Parathyroid adenoma (tissue), 2 donors: ENCODE results near the gene SLC13A5.

ENCODE experiments used
- H2AFZ ChIP-seq: fragments of 300-600 bp; sonication (generic); one replicate; pipeline ENCODE4 v1.7.0; 2017; ENCODE audit warnings: antibody characterized with exemption, mild to moderate bottlenecking
- H3K27ac ChIP-seq: fragments of 300-600 bp; sonication (generic); one replicate; pipeline ENCODE4 v1.7.0; 2017
- H3K27me3 ChIP-seq: fragments of 300-600 bp; sonication (generic); one replicate; pipeline ENCODE4 v1.7.0; 2017; ENCODE audit warnings: low read length; ENCODE audit not compliant: control insufficient read depth, insufficient read depth
- H3K36me3 ChIP-seq: fragments of 300-600 bp; sonication (generic); one replicate; pipeline ENCODE4 v1.7.0; 2017; ENCODE audit warnings: low read length; ENCODE audit not compliant: control insufficient read depth, insufficient read depth
- H3K4me1 ChIP-seq: fragments of 300-600 bp; sonication (generic); one replicate; pipeline ENCODE4 v1.7.0; 2017; ENCODE audit warnings: control low read depth
- H3K4me2 ChIP-seq: fragments of 300-600 bp; sonication (generic); one replicate; pipeline ENCODE4 v1.7.0; 2017; ENCODE audit warnings: low read length
- H3K4me3 ChIP-seq: fragments of 300-600 bp; sonication (generic); one replicate; pipeline ENCODE4 v1.7.0; 2017; ENCODE audit warnings: low read depth, low read length
- H3K79me2 ChIP-seq: fragments of 300-600 bp; sonication (generic); one replicate; pipeline ENCODE4 v1.7.0; 2017; ENCODE audit warnings: control low read depth
- H3K9ac ChIP-seq: fragments of 300-600 bp; sonication (generic); one replicate; pipeline ENCODE4 v1.7.0; 2017; ENCODE audit warnings: mild to moderate bottlenecking
- H3K9me3 ChIP-seq: fragments of 300-600 bp; sonication (generic); one replicate; pipeline ENCODE4 v1.7.0; 2017; ENCODE audit warnings: low read length; ENCODE audit not compliant: control insufficient read depth
- TF ChIP-seq, protein P1 (sequence below): fragments of 300-600 bp; sonication (generic); IDR thresholded peaks from one replicate; pipeline ENCODE4 v1.7.0; 2017; ENCODE audit warnings: antibody characterized with exemption, mild to moderate bottlenecking
- donor health status: primary hyperparathyroidism.

SLC13A5 gene

DNA sequence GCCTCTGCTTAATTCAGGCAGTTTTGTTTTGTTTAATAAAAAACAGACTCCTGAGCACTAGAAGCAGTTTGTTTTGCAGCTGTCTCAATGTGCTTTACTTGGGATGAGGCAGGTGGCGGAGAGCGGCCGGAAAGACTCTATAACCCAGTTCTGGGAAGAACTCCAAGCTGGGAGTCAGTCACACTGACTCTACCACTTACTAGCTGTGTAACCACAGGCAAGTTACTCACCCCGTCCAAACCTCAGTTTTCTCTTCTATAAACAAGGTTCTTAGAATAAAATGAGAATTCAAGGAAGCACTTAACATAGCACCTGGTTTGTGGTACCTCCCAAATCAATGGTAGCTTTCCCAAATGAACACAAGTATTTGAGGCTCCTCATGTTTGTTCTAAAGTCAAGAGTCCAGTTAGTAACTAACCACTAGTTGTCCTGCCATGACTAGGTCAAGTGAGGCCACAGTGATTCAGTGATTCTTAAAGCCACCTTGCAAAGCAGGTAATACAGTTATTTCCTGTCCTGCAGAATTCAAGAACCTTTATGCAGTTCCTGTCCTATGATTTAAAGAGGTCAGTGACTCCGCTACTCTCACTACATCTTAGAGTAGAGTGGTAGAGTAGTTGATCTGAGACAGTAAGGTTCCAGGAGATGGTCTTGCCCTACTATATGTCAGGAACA, 69.6 kb downstream of the SLC13A5 start:
- Histone ChIP-seq H3K27me3 (no peaks in the 10 kb centered on the region), H3K4me1 (peaks cover 6% of the 10 kb centered on the region), H3K27ac (no peak overlapping the region), H3K9ac (no peak overlapping the region), H2AFZ (no peak overlapping the region), H3K36me3 (no peaks in the 10 kb centered on the region), H3K4me2 (no peak overlapping the region), H3K9me3 (no peaks in the 10 kb centered on the region), H3K4me3 (no peak overlapping the region), H3K79me2 (peaks cover 14% of the 10 kb centered on the region)
- TF ChIP-seq, protein P1, sequence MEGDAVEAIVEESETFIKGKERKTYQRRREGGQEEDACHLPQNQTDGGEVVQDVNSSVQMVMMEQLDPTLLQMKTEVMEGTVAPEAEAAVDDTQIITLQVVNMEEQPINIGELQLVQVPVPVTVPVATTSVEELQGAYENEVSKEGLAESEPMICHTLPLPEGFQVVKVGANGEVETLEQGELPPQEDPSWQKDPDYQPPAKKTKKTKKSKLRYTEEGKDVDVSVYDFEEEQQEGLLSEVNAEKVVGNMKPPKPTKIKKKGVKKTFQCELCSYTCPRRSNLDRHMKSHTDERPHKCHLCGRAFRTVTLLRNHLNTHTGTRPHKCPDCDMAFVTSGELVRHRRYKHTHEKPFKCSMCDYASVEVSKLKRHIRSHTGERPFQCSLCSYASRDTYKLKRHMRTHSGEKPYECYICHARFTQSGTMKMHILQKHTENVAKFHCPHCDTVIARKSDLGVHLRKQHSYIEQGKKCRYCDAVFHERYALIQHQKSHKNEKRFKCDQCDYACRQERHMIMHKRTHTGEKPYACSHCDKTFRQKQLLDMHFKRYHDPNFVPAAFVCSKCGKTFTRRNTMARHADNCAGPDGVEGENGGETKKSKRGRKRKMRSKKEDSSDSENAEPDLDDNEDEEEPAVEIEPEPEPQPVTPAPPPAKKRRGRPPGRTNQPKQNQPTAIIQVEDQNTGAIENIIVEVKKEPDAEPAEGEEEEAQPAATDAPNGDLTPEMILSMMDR = no peak

DNA sequence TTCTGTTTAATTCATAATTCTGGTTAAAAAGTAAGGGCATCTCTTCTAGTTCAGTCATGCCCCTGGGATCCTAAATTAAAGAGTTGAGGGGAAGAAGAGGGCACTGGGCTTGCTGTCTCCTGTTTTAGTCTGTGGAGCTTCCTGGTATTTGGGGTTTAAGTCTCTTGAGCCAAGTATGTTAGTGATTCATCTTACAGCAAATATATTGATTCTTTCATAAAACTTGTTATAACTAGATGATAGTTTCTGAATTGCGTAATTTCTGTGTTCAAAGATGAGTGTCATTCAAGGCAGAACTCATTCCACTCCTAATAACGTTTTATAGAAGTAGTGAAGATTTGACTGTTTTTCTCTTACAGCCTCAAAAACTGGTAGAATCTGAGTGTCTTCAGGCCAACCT, 70.6 kb downstream of the SLC13A5 start:
- Histone ChIP-seq H3K79me2 (peaks cover 14% of the 10 kb centered on the region), H3K4me3 (no peak overlapping the region), H3K27ac (no peak overlapping the region), H3K36me3 (no peaks in the 10 kb centered on the region), H3K4me2 (no peak overlapping the region), H3K27me3 (no peaks in the 10 kb centered on the region), H2AFZ (no peak overlapping the region), H3K9me3 (no peaks in the 10 kb centered on the region), H3K4me1 (peaks cover 6% of the 10 kb centered on the region), H3K9ac (no peak overlapping the region)
- TF ChIP-seq, protein P1 = no peak

DNA sequence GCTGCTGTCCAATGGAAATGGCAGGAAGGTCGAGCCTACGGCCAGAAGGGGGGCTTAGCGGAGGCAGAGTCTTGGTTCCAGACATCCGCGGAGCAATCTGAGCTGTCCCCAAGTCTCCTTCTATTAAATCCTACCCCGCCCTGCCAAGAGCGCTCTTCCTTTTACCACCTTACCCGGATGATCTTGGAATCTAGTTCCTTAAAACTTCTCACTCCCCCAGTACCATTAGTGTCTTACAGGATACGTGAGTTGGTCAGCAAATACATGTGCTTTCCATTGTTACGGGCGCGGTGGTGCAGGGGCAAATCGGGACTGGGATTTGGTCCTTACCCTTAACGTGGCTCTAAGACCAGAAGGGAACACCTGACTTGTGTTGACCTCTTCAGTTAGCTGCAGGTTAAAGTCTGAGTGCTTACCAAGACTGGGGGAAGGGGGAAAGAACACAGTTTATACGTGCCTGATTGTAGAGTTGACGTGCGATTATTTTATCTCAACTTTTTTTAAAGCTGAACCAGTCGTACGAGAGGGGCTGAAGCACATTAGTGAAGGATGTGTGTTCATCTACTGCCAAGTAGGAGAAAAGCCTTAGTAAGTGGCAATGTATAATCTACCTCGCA, 71.8 kb downstream of the SLC13A5 start:
- H3K79me2 ChIP-seq = peaks cover 10% of the 10 kb centered on the region
- TF ChIP-seq, protein P1 = no peak
- H3K4me1 ChIP-seq = peaks cover 6% of the 10 kb centered on the region
- no peaks in the 10 kb centered on the region for H3K36me3 ChIP-seq
- peak overlapping the region; percentile 12 for H3K9ac ChIP-seq
- H3K27me3 ChIP-seq = no peaks in the 10 kb centered on the region
- peak overlapping the region; percentile 95 for H3K27ac ChIP-seq
- H2AFZ ChIP-seq = peak overlapping the region; percentile 99
- H3K4me3 ChIP-seq = peak overlapping the region; percentile 83
- no peaks in the 10 kb centered on the region for H3K9me3 ChIP-seq
- peak overlapping the region; percentile 98 for H3K4me2 ChIP-seq

DNA sequence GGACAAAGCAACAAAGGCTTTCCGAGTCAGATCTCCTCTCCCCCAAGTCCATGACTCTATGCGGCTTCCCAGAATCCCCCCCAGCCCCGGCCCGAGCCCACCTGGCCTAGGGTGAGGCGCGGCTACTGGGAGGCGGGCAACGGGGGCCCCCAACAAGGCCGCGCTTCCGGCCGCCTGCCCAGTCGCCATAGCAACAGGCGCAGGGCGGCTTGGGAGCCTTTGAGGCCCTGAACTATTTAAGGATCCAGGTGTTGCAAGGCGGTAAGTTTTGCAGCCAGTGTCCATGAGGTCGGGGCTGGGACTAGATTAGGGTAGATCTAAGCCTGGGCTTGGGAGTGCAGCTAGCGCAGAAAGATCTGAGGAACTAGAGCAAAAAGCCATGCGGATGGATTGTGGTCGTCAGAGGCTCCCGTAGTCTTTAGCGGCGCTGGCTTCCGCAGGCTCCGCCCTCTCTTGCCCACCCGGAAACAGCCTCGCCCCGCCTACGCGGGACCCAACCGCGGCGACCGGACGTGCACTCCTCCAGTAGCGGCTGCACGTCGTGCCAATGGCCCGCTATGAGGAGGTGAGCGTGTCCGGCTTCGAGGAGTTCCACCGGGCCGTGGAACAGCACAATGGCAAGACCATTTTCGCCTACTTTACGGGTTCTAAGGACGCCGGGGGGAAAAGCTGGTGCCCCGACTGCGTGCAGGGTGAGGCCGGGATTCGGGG, 72.5 kb downstream of the SLC13A5 start, which contains the start of the genes KIAA0753 and TXNDC17:
TSS of gene KIAA0753 (minus strand) at position 176 of the 711 bp plus-strand sequence. CDS start 5,608 bp downstream, outside the sequence.
TSS of gene TXNDC17 (plus strand) at position 525 of the 711 bp plus-strand sequence. CDS start at position 548, 23 bp downstream.
- Histone ChIP-seq H3K27ac (peak within 1 kb of the TSS; percentile 95), H3K4me2 (peak within 1 kb of the TSS; percentile 98), H3K4me1 (peaks cover 6% of the 10 kb centered on the region), H3K4me3 (peak within 1 kb of the TSS; percentile 83), H3K9me3 (no peaks in the 10 kb centered on the region), H3K9ac (peak within 1 kb of the TSS; percentile 89), H2AFZ (peak within 1 kb of the TSS; percentile 99), H3K27me3 (no peaks in the 10 kb centered on the region), H3K79me2 (peaks cover 10% of the 10 kb centered on the region), H3K36me3 (no peaks in the 10 kb centered on the region)
- TF ChIP-seq, protein P1 = no peak
